Urothelium cell line (cell line): ENCODE data around the gene RAB33A.
A peak's percentile ranks its signal among the peaks of the same experiment; 100 is the strongest.

ENCODE experiments used
- DNase-seq: peaks from one replicate; pipeline ENCODE4 v3.0.0; 2011; ENCODE audit warnings: low spot score, mixed read lengths
- FAIRE-seq: peaks from 2 replicates; lab custom pipeline; 2011; peaks lifted over from hg19 to GRCh38; lab: Jason Lieb, UNC

Gene RAB33A

GRCh38 chrX:130171446-130172126 lies at the start of gene RAB33A:
RAB33A (plus strand) TSS chrX:130171962; CDS start chrX:130172063, 101 bp downstream.
- DNase-seq (no peak), FAIRE-seq (no peak)

- FAIRE-seq (no peak), DNase-seq (no peak)
These were observed 47.2 kb upstream of the RAB33A start for GRCh38 chrX:130124577-130124976.

GRCh38 chrX:130125091-130125874 lies 46.5 kb upstream of the RAB33A start:
- FAIRE-seq (no peak), DNase-seq (no peak)

GRCh38 chrX:130130990-130131389 lies 40.8 kb upstream of the RAB33A start:
- DNase-seq (no peak), FAIRE-seq (no peak)

- FAIRE-seq (no peak), DNase-seq (no peak)
These were observed 35.3 kb upstream of the RAB33A start for GRCh38 chrX:130136496-130136895.

GRCh38 chrX:130136961-130137360 lies 34.8 kb upstream of the RAB33A start:
- no peak for DNase-seq
- no peak for FAIRE-seq

GRCh38 chrX:130139474-130140201 lies 32.1 kb upstream of the RAB33A start:
- no peak for FAIRE-seq
- no peak for DNase-seq

GRCh38 chrX:130144509-130144908 lies 27.3 kb upstream of the RAB33A start:
- no peak for DNase-seq
- FAIRE-seq: no peak

- FAIRE-seq (no peak), DNase-seq (no peak)
These were observed 26.6 kb upstream of the RAB33A start for GRCh38 chrX:130145123-130145522.

- DNase-seq (no peak), FAIRE-seq (no peak)
These were observed 24.1 kb upstream of the RAB33A start for GRCh38 chrX:130147631-130148030.

- DNase-seq (no peak), FAIRE-seq (no peak)
These were observed 16.2 kb upstream of the RAB33A start for GRCh38 chrX:130155564-130155963.

GRCh38 chrX:130158311-130158710 lies 13.5 kb upstream of the RAB33A start:
- no peak for FAIRE-seq

GRCh38 chrX:130159776-130160175 lies 12.0 kb upstream of the RAB33A start:
- DNase-seq: no peak
- FAIRE-seq: no peak

More at GRCh38 chrX:130158311-130158710, 13.5 kb upstream of the RAB33A start:
- no peak for DNase-seq

- DNase-seq (no peak), FAIRE-seq (no peak)
These were observed 9.5 kb upstream of the RAB33A start for GRCh38 chrX:130162094-130162735.

GRCh38 chrX:130163398-130163797 lies 8.4 kb upstream of the RAB33A start:
- DNase-seq (no peak), FAIRE-seq (no peak)

GRCh38 chrX:130165181-130165702 lies 6.5 kb upstream of the RAB33A start:
- peak; percentile 8 for DNase-seq
- no peak for FAIRE-seq

- peak; percentile 82 for DNase-seq
- FAIRE-seq: no peak
These were observed 5.9 kb upstream of the RAB33A start, which contains the start of gene AIFM1 for GRCh38 chrX:130165703-130166502. AIFM1 (minus strand) TSS chrX:130165841; CDS start chrX:130165656, 185 bp downstream.

GRCh38 chrX:130166503-130166777 lies 5.3 kb upstream of the RAB33A start:
- no peak for FAIRE-seq
- no peak for DNase-seq

GRCh38 chrX:130167040-130167439 lies 4.7 kb upstream of the RAB33A start:
- FAIRE-seq: no peak

More at GRCh38 chrX:130167040-130167439, 4.7 kb upstream of the RAB33A start:
- DNase-seq: no peak
